Measurements from ENCODE around the gene P2RY6.

P2RY6 gene

GRCh38 chr11:73324665-73325035 is 52.5 kb downstream of the P2RY6 start:
- TF ChIP-seq GATA2 (IDR thresholded peaks at IDR 0.05; ENCODE audit: low read depth, low read length) = no peak

- no peak for TF ChIP-seq GATA3 (IDR thresholded peaks at IDR 0.05; ENCODE audit: low read depth, low read length)
- TF ChIP-seq GATA2 (IDR thresholded peaks at IDR 0.05; ENCODE audit: low read depth, low read length) = 0 out of 2 replicates have a peak, but pooled peaks have one; percentile 14
Observed at GRCh38 chr11:73325036-73325981, 53.2 kb downstream of the P2RY6 start.

DNA sequence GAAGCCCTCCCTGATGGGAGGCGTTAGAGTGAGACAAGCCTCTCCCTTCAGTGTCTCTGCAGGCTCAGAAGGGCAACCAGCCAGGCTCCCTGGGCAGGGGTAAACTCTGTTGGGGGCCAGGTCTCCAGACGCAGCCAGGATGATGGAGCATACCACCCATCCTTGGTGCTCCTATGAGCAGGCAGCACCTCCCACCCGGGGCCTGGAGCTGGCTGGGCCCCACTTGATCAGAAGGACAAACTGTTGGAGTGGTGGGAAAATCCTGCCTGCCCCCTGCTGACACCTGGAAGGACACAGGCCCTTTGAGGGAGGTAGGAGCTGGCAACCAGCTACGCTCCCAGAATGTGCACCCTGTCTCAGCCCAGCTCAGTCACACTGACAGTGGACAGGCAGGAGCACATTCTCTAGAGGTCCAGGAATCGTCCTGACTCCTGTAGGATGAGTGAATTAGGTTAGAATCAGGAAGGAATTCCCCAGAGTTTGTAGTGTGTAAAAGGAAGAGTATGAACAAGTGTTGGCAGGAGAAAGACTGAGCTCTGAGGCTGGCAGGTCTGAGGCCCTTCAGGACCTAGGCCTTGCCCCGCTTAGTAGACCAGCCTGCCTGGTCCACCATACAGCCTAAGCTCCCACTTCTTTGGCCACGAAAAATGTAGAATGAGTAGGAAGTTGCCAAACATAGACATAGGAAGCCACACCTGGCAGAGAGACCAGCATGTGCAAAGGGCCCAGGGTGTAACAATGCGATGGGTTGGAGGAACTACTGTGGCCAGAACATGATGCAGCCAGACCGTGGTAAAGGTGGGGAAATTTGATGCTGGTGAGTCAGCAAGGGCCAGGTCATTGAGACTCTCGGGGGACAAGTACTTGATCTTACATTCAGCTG is 55.0 kb downstream of the P2RY6 start:
- TF ChIP-seq GATA2 (IDR thresholded peaks at IDR 0.05; ENCODE audit: low read depth, low read length) (no peak), GATA3 (IDR thresholded peaks at IDR 0.05; ENCODE audit: low read depth, low read length) (no peak)

GRCh38 chr11:73327812-73328364 is 55.8 kb downstream of the P2RY6 start:
- no peak for TF ChIP-seq GATA3 (IDR thresholded peaks at IDR 0.05; ENCODE audit: low read depth, low read length)
- TF ChIP-seq GATA2 (IDR thresholded peaks at IDR 0.05; ENCODE audit: low read depth, low read length) = no peak

DNA sequence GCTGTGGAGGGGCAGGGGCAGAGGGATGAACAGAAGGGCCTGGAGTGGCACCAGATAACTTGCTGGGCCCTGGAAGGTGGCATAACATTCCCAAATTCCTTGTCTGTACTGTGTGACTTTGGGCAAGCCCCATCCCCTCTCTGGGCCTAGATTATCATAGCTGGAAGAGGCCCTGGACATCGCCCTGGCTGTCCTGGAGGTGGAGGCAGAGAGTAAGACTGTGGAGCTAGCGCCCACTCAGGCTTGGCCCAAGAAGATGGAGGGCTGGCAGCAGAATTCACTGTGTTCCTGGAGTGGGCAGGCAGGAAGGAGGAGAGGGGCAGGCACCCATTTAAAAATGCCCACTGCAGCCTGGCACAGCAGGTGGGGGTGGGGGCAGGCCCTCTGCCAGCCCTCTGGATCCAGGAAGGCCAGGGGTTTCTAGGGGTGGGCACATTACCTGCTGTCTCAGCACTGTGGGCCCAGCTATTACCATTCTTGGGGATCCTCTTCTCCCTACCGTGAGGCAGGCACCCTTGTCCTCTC is 58.5 kb downstream of the P2RY6 start:
- TF ChIP-seq GATA3 (IDR thresholded peaks at IDR 0.05; ENCODE audit: low read depth, low read length) (no peak), GATA2 (IDR thresholded peaks at IDR 0.05; ENCODE audit: low read depth, low read length) (no peak)

- no peak for TF ChIP-seq GATA2 (IDR thresholded peaks at IDR 0.05; ENCODE audit: low read depth, low read length)
- TF ChIP-seq GATA3 (IDR thresholded peaks at IDR 0.05; ENCODE audit: low read depth, low read length) = no peak
Observed at GRCh38 chr11:73331138-73331916, 59.2 kb downstream of the P2RY6 start.

DNA sequence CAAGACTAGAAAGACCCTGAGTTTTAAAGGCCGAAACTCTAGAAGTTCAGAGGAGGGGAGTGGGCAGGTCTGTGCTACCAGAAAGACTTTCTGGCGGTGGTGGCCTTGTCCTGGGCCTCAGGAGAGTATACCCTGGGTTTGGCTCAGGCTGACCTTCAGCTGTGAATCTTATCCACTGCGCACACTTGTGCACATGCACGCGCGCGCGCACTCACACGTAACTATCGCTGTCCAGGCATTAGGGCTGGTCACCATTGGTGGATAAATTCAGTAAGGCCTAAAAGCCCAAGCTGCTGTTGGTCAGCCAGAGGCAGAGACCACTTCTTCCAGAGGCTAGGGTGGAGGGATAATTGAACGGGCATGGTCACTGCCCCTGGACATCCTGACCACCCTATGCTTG is 61.0 kb downstream of the P2RY6 start:
- TF ChIP-seq GATA2 (IDR thresholded peaks at IDR 0.05; ENCODE audit: low read depth, low read length) (no peak), GATA3 (IDR thresholded peaks at IDR 0.05; ENCODE audit: low read depth, low read length) (no peak)

- TF ChIP-seq GATA3 (IDR thresholded peaks at IDR 0.05; ENCODE audit: low read depth, low read length) = no peak
- no peak for TF ChIP-seq GATA2 (IDR thresholded peaks at IDR 0.05; ENCODE audit: low read depth, low read length)
Observed at GRCh38 chr11:73333640-73334383, 61.7 kb downstream of the P2RY6 start.

- no peak for TF ChIP-seq GATA2 (IDR thresholded peaks at IDR 0.05; ENCODE audit: low read depth, low read length)
- no peak for TF ChIP-seq GATA3 (IDR thresholded peaks at IDR 0.05; ENCODE audit: low read depth, low read length)
Observed at GRCh38 chr11:73334384-73335203, 62.5 kb downstream of the P2RY6 start.

GRCh38 chr11:73335204-73335923 is 63.2 kb downstream of the P2RY6 start:
- TF ChIP-seq GATA3 (IDR thresholded peaks at IDR 0.05; ENCODE audit: low read depth, low read length) (no peak), GATA2 (IDR thresholded peaks at IDR 0.05; ENCODE audit: low read depth, low read length) (no peak)

- TF ChIP-seq GATA2 (IDR thresholded peaks at IDR 0.05; ENCODE audit: low read depth, low read length) (no peak), GATA3 (IDR thresholded peaks at IDR 0.05; ENCODE audit: low read depth, low read length) (no peak)
Observed at GRCh38 chr11:73337846-73338245, 65.7 kb downstream of the P2RY6 start.

All from SH-SY5Y (cell line).